Peyer's patch (tissue), 4 donors: ENCODE measurements around the gene USP9X. TPM values are rescaled to one million over a fixed set of nuclear protein-coding genes. Genes with fewer than 3 reads are reported as not detected.
"Not testable (repeated sequence)": the region's sequence is repeated elsewhere in the genome, so short reads cannot be mapped to it uniquely, and the experiment has no call there.

ENCODE experiments used
- DNase-seq, 3 donors: peaks; one replicate each; pipeline ENCODE4 v3.0.0-alpha.2; 2017 to 2019
- H3K27ac ChIP-seq, 4 donors: fragments of 200-600 bp; sonication (generic); one replicate each; pipeline ENCODE4 v1.5.1; 2016 to 2019
- H3K27me3 ChIP-seq, 2 donors: fragments of 200-600 bp; sonication (generic); one replicate each; pipeline ENCODE4 v1.5.1; 2019
- H3K36me3 ChIP-seq, 3 donors: fragments of 200-600 bp; sonication (generic); one replicate each; pipeline ENCODE4 v1.5.1; 2016 to 2019
- H3K4me1 ChIP-seq, 4 donors: fragments of 200-600 bp; sonication (generic); one replicate each; pipeline ENCODE4 v1.5.1; 2016 to 2019
- H3K4me3 ChIP-seq, 4 donors: fragments of 200-600 bp; sonication (generic); 1 replicate in 3 of 4; 2 replicates in 1 of 4; pipeline ENCODE4 v1.5.1; 2016 to 2019; ENCODE audit warnings: mild to moderate bottlenecking in 1 of 4
- H3K9me3 ChIP-seq, 4 donors: fragments of 200-600 bp; sonication (generic); one replicate each; pipeline ENCODE4 v1.5.1; 2016 to 2019; ENCODE audit warnings: mild to moderate bottlenecking in 1 of 4
- CTCF ChIP-seq, 6 experiments: fragments of 450-650 bp in 4 of 6; fragments of 200-600 bp in 2 of 6; sonication (generic) in 1 of 6; IDR thresholded peaks; one replicate each; pipeline ENCODE4 v1.5.1; 2017 to 2019; ENCODE audit warnings: antibody characterized with exemption in 6 of 6, mild to moderate bottlenecking in 3 of 6, moderate library complexity in 1 of 6
- POLR2A ChIP-seq, 2 donors: fragments of 450-650 bp; IDR thresholded peaks; one replicate each; pipeline ENCODE4 v1.5.1; 2017; ENCODE audit warnings: antibody characterized with exemption in 2 of 2, mild to moderate bottlenecking in 2 of 2, moderate library complexity in 2 of 2
- total RNA-seq, 4 donors: library from RNA; depleted of rRNA; stranded (reverse); fragments of >200 nt; gene quantifications; one replicate each; pipeline ENCODE4 v1.1.0, GENCODE V29; 2016

The USP9X gene
- total RNA-seq, 4 donors from 2014 or later = 75.9 to 114 (median 102) TPM

DNA sequence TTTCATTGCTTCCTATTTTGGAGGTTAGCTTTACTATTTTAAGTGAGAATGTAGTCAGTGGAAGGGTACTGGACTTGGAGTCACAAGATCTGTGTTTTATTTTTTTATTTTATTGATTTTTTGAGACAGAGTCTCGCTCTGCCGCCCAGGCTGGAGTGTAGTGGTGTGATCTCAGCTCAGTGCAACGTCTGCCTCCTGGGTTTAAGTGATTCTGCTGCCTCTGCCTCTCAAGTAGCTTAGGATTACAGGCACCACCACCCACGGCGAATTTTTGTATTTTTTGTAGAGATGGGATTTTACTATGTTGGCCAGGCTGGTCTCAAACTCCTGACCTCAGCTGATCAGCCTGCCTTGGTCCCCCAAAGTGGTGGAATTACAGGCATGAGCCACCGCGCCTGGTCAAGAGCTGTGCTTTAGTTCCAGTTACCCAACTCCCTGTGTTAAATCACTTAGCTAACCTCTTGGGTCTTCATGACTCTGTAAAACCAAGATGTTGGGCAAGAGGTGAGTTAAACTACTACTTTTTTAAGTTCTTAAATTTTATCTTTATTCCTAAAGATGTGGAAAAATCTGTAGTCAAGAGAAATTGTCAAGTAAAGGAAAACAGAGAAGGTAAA, 11.2 kb downstream of the USP9X start:
- Histone ChIP-seq H3K27me3 (no peaks in the 10 kb centered on the region), H3K27ac (no peak overlapping the region), H3K9me3 (no peaks in the 10 kb centered on the region), H3K36me3 (no peaks in the 10 kb centered on the region), H3K4me3 (no peak overlapping the region), H3K4me1 (peaks cover 0 to 26% (median 0%) of the 10 kb centered on the region in 4 donors)
- TF ChIP-seq CTCF (IDR thresholded peaks at IDR 0.05) = no peak
- no peak for TF ChIP-seq POLR2A (IDR thresholded peaks at IDR 0.05)
- no peak for DNase-seq

DNA sequence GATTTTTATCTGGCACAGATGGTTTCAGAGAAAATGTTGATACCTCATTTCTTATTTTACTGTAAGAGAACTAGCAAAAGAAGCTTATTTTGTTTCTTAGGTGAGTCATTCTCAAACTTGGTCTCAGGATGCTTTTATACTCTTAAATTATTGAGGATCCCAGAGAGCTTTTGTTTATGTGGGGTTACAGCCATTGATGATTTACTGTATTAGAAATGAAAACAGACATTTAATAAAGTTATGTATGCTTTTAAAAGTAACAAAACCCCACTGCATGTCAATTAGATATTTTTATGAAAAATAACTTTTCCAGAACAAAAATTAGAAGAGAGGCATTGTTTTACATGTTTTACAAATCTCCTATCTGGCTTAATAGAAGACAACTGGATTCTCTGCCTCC, 12.1 kb downstream of the USP9X start:
- H3K4me1 ChIP-seq = peaks cover 0 to 21% (median 0%) of the 10 kb centered on the region in 4 donors
- no peak for DNase-seq
- no peak overlapping the region for H3K27ac ChIP-seq
- TF ChIP-seq POLR2A (IDR thresholded peaks at IDR 0.05) (no peak), CTCF (IDR thresholded peaks at IDR 0.05) (no peak)
- no peak overlapping the region for H3K4me3 ChIP-seq
- no peaks in the 10 kb centered on the region for H3K36me3 ChIP-seq
- no peaks in the 10 kb centered on the region for H3K9me3 ChIP-seq
- no peaks in the 10 kb centered on the region for H3K27me3 ChIP-seq

GRCh38 chrX:41100200-41100599, 15.0 kb downstream of the USP9X start:
- Histone ChIP-seq H3K27me3 (no peaks in the 10 kb centered on the region), H3K4me3 (no peak overlapping the region), H3K9me3 (no peaks in the 10 kb centered on the region), H3K36me3 (no peaks in the 10 kb centered on the region), H3K27ac (no peak overlapping the region), H3K4me1 (peaks cover 0 to 7% (median 0%) of the 10 kb centered on the region in 4 donors)
- no peak for DNase-seq
- TF ChIP-seq CTCF (IDR thresholded peaks at IDR 0.05) (no peak), POLR2A (IDR thresholded peaks at IDR 0.05) (no peak)

GRCh38 chrX:41100819-41101218, 15.6 kb downstream of the USP9X start:
- H3K36me3 ChIP-seq = no peaks in the 10 kb centered on the region
- no peaks in the 10 kb centered on the region for H3K9me3 ChIP-seq
- H3K4me1 ChIP-seq = peaks cover 0 to under 1% (median 0%) of the 10 kb centered on the region in 4 donors
- no peak overlapping the region for H3K4me3 ChIP-seq
- no peaks in the 10 kb centered on the region for H3K27me3 ChIP-seq
- H3K27ac ChIP-seq = no peak overlapping the region
- DNase-seq = no peak
- TF ChIP-seq POLR2A (IDR thresholded peaks at IDR 0.05) (no peak), CTCF (IDR thresholded peaks at IDR 0.05) (no peak)

DNA sequence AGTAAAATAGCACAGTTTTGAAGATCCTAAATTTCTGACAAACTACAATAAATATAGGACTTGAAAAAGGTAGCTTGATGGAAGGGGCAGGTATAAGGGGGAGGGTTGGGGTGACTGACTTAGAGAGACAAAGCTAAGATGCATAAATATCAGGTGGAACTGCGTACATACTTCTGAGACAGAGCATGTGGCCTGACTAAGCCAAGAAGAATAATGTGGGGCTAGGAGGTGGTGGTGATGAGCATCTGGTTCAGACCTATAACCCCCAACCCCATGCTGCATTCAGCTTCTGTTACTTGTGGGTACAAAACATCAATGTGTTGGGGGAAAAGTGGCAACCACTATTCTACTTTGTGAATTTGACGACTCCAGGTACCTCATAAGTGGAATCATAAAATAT, 19.8 kb downstream of the USP9X start:
- H3K27me3 ChIP-seq = no peaks in the 10 kb centered on the region
- no peaks in the 10 kb centered on the region for H3K9me3 ChIP-seq
- no peak for DNase-seq
- no peak overlapping the region for H3K4me3 ChIP-seq
- no peaks in the 10 kb centered on the region for H3K36me3 ChIP-seq
- peaks cover 0 to 4% (median 0%) of the 10 kb centered on the region in 4 donors for H3K4me1 ChIP-seq
- TF ChIP-seq CTCF (IDR thresholded peaks at IDR 0.05) = no peak
- TF ChIP-seq POLR2A (IDR thresholded peaks at IDR 0.05) = no peak
- no peak overlapping the region for H3K27ac ChIP-seq

GRCh38 chrX:41106257-41106656, 21.0 kb downstream of the USP9X start:
- DNase-seq, H3K4me1 ChIP-seq, H3K9me3 ChIP-seq, H3K36me3 ChIP-seq, H3K27me3 ChIP-seq, H3K27ac ChIP-seq, H3K4me3 ChIP-seq: not testable (repeated sequence)
